Urinary bladder (tissue), 4 donors: ENCODE measurements around the gene ADGRB3. TPM values are rescaled to one million over a fixed set of nuclear protein-coding genes. Genes with fewer than 3 reads are reported as not detected.
"Not testable (repeated sequence)": the region's sequence is repeated elsewhere in the genome, so short reads cannot be mapped to it uniquely, and the experiment has no call there.

Experiments used
- DNase-seq: peaks from one replicate; pipeline ENCODE4 v3.0.0-alpha.2; 2015; ENCODE audit errors: extremely low spot score
- H3K27ac ChIP-seq: one replicate; pipeline ENCODE4 v1.5.1; 2013; ENCODE audit warnings: low read depth, mild to moderate bottlenecking, moderate library complexity
- H3K36me3 ChIP-seq: one replicate; pipeline ENCODE4 v1.6.1; 2013; ENCODE audit warnings: mild to moderate bottlenecking, moderate library complexity; ENCODE audit not compliant: insufficient read depth
- H3K4me1 ChIP-seq: one replicate; pipeline ENCODE4 v1.6.1; 2013; ENCODE audit warnings: mild to moderate bottlenecking, moderate library complexity; ENCODE audit not compliant: insufficient read depth
- H3K4me3 ChIP-seq: one replicate; pipeline ENCODE4 v1.5.1; 2013; ENCODE audit warnings: low read depth, low read length
- WGBS: extraction: QIAGEN DNeasy Blood & Tissue Kit; methylation state at CpG from one replicate; pipeline ENCODE4 v1.1.7; 2013; 5-methylcytosine and 5-hydroxymethylcytosine counted together
- polyA plus RNA-seq: library from polyadenylated mRNA; stranded (reverse); fragments of 200-250 nt; gene quantifications from one replicate; pipeline ENCODE4 v1.2.3, GENCODE V29; 2013
- total RNA-seq: library from RNA; depleted of rRNA; stranded (reverse); fragments of >200 nt; gene quantifications from one replicate; pipeline ENCODE4 v1.2.3, GENCODE V29; 2014
- donor health status: healthy with polysubstance abuse.
- donor health status: healthy.

Gene ADGRB3
- total and polyA plus RNA-seq, 2 donors: 4.7 to 29.4 TPM

- Histone ChIP-seq H3K27ac (no peak overlapping the region), H3K4me3 (no peak overlapping the region), H3K36me3 (no peaks in the 10 kb centered on the region), H3K4me1 (no peaks in the 10 kb centered on the region)
- no peak for DNase-seq
- WGBS: 91% methylated on average over 2 of the region's 2 CpGs
Measured at GRCh38 chr6:69263297-69263696, 628.2 kb downstream of the ADGRB3 start.

GRCh38 chr6:69265090-69265489 is 630.0 kb downstream of the ADGRB3 start:
- H3K4me3 ChIP-seq: no peak overlapping the region
- no peak for DNase-seq
- no peak overlapping the region for H3K27ac ChIP-seq
- H3K36me3 ChIP-seq: no peaks in the 10 kb centered on the region
- 77% methylated on average over 2 of the region's 2 CpGs for WGBS
- no peaks in the 10 kb centered on the region for H3K4me1 ChIP-seq

DNA sequence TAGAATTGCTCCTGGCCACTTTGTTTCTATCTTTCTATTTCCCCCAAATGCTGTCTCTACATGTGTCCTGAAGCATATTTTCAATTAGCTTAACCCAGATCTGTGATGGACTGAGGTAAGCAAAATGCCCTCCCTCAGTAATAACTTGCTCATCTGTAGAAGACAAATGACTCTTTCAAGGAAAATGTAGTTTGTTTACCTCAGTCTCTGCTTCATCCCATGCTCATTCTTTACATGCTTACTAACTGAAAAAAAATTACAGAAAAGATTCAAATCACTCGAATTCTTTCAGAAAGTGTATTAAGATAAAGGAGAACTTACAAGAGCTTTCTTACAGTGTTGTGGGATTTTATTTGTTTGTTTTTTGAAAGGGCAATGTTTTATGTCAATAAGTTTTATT is 630.6 kb downstream of the ADGRB3 start:
- no peaks in the 10 kb centered on the region for H3K4me1 ChIP-seq
- no peaks in the 10 kb centered on the region for H3K36me3 ChIP-seq
- DNase-seq: no peak
- H3K4me3 ChIP-seq: no peak overlapping the region
- no peak overlapping the region for H3K27ac ChIP-seq
- WGBS: 47% methylated on average over 1 of the region's 1 CpG

GRCh38 chr6:69276204-69276603 is 641.1 kb downstream of the ADGRB3 start:
- DNase-seq: no peak
- H3K4me3 ChIP-seq: no peak overlapping the region
- no peaks in the 10 kb centered on the region for H3K36me3 ChIP-seq
- H3K4me1 ChIP-seq: no peaks in the 10 kb centered on the region
- no peak overlapping the region for H3K27ac ChIP-seq

- H3K36me3 ChIP-seq: no peaks in the 10 kb centered on the region
- DNase-seq: no peak
- no peak overlapping the region for H3K4me3 ChIP-seq
- no peak overlapping the region for H3K27ac ChIP-seq
- 44% methylated on average over 4 of the region's 4 CpGs for WGBS
- H3K4me1 ChIP-seq: no peaks in the 10 kb centered on the region
Measured at GRCh38 chr6:69279805-69280204, 644.7 kb downstream of the ADGRB3 start.

DNA sequence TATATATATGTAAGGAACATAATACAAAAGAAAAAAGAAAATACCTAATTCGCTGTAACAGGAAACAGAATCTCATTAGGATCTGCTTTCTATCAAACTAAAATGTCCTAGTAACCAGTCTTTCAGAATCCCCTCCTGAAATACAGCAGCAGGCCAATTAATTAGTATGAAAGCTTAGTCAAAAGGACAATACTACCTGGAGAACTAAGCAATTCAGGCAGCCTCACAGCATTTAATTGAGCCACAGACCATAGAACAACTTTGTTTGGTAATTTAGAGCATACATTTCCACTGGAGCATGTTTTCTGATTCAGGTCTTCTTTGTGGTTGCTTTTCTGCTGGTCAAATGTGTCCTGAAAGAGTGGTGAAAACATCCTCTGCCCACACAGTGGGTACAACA is 645.8 kb downstream of the ADGRB3 start:
- no peak overlapping the region for H3K27ac ChIP-seq
- DNase-seq: no peak
- WGBS: 95% methylated on average over 1 of the region's 1 CpG
- no peaks in the 10 kb centered on the region for H3K4me1 ChIP-seq
- H3K4me3 ChIP-seq: no peak overlapping the region
- H3K36me3 ChIP-seq: no peaks in the 10 kb centered on the region

DNA sequence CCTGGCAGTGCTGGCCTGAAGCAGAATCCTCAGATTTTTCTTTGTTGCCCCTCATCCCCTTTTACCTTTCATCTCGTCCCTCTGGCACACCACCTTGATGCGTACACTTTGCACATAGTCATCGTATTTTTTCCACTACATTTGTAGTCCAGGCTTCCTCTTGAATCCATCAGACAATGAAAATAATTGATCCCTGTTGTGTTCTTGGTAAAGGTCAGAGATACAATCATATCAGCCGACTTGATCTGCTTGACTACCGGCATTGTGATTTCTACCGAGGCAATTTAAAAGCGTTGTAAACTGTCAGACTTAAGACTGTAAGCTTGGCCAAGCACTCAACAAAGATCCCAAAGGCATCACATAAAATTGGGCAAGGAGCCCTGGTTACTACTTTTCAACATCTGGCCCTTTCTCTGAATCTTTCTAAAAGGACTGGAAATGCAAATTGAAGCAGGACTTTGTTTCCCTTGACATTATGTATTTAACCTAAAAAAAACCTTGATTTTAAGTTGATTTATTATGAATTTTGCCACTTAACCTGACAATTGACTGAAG is 649.2 kb downstream of the ADGRB3 start:
- no peaks in the 10 kb centered on the region for H3K36me3 ChIP-seq
- 48% methylated on average over 7 of the region's 7 CpGs for WGBS
- no peak overlapping the region for H3K27ac ChIP-seq
- H3K4me3 ChIP-seq: no peak overlapping the region
- no peaks in the 10 kb centered on the region for H3K4me1 ChIP-seq
- DNase-seq: no peak

DNA sequence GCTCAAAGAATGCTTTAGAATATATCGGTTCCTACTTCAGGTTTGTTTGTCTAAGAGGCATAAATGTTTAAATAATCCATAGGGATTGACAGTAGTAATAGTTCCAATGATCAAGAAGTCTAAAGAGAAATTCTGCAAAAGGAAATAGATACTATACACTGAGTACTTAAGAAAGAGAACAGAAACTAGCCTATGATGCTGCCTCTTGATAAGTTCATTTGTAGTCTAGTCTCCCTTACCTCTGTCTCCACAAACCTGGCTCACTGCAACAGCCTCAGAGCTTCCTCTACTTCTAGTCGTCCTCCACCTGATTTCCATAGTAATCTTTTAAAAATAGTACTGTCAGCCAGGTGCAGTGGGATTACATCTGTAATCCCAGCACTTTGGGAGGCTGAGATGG is 650.0 kb downstream of the ADGRB3 start:
- WGBS: 83% methylated on average over 2 of the region's 2 CpGs
- Histone ChIP-seq H3K4me1 (no peaks in the 10 kb centered on the region), H3K27ac (no peak overlapping the region), H3K36me3 (no peaks in the 10 kb centered on the region), H3K4me3 (no peak overlapping the region)
- DNase-seq: no peak

- Histone ChIP-seq H3K4me1 (no peaks in the 10 kb centered on the region), H3K4me3 (no peak overlapping the region), H3K27ac (no peak overlapping the region), H3K36me3 (no peaks in the 10 kb centered on the region)
- no peak for DNase-seq
- 65% methylated on average over 2 of the region's 2 CpGs for WGBS
Measured at GRCh38 chr6:69286331-69286730, 651.2 kb downstream of the ADGRB3 start.

DNA sequence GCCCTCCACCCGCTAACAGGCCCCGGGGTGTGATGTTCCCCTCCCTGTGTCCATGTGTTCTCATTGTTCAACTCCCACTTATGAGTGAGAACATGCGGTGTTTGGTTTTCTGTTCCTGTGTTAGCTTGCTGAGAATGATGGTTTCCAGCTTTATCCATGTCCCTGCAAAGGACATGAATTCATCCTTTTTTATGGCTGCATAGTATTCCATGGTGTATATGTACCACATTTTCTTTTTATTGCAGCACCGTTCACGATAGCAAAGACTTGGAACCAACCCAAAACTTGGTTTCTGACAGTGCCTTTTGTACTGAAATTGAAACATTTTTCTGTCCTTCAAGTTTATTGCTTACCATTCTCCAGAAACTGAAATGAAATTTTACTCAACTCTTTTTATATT is 653.1 kb downstream of the ADGRB3 start:
- not testable (repeated sequence) for DNase-seq, H3K36me3 ChIP-seq, H3K4me1 ChIP-seq, H3K4me3 ChIP-seq, H3K27ac ChIP-seq
- 95% methylated on average over 5 of the region's 5 CpGs for WGBS

GRCh38 chr6:69289689-69290495 is 654.8 kb downstream of the ADGRB3 start:
- WGBS: 76% methylated on average over 8 of the region's 8 CpGs
- H3K4me1 ChIP-seq: no peaks in the 10 kb centered on the region
- H3K36me3 ChIP-seq: no peaks in the 10 kb centered on the region
- DNase-seq: no peak
- H3K27ac ChIP-seq: no peak overlapping the region
- no peak overlapping the region for H3K4me3 ChIP-seq

DNA sequence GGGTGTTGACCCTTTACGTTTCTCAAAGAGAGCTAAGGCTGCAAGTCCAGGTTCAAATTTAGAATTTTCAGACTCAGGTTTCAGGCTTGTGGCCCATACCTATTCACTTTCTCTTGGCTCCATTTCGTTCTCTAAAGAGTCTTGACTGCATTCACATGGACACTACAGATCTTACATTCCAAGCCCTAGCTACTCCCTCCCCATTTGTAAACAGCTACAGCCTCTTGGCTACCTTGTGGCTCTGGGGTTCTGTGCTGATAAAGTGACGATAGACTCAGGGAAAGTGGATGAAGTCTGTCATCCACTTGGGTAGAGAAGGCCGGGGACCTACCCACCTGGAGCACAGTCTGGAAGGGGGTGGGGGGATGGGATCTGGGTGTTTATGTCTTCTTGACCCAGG is 658.4 kb downstream of the ADGRB3 start:
- no peaks in the 10 kb centered on the region for H3K4me1 ChIP-seq
- H3K27ac ChIP-seq: no peak overlapping the region
- 76% methylated on average over 4 of the region's 4 CpGs for whole genome bisulfite sequencing
- no peak for DNase-seq
- no peak overlapping the region for H3K4me3 ChIP-seq
- H3K36me3 ChIP-seq: no peaks in the 10 kb centered on the region

GRCh38 chr6:69294407-69294806 is 659.3 kb downstream of the ADGRB3 start:
- H3K27ac ChIP-seq: no peak overlapping the region
- no peaks in the 10 kb centered on the region for H3K4me1 ChIP-seq
- H3K36me3 ChIP-seq: no peaks in the 10 kb centered on the region
- 75% methylated on average over 5 of the region's 5 CpGs for WGBS
- no peak overlapping the region for H3K4me3 ChIP-seq
- DNase-seq: no peak

- Histone ChIP-seq H3K27ac (no peak overlapping the region), H3K4me1 (no peaks in the 10 kb centered on the region), H3K36me3 (no peaks in the 10 kb centered on the region), H3K4me3 (no peak overlapping the region)
- 89% methylated on average over 4 of the region's 4 CpGs for WGBS
- no peak for DNase-seq
Measured at GRCh38 chr6:69294862-69295261, 659.8 kb downstream of the ADGRB3 start.
